ENCODE results near the gene SENP2.

GRCh38 chr3:185605566-185605965 is 19.5 kb downstream of the SENP2 start:
- TF ChIP-seq, protein P1, sequence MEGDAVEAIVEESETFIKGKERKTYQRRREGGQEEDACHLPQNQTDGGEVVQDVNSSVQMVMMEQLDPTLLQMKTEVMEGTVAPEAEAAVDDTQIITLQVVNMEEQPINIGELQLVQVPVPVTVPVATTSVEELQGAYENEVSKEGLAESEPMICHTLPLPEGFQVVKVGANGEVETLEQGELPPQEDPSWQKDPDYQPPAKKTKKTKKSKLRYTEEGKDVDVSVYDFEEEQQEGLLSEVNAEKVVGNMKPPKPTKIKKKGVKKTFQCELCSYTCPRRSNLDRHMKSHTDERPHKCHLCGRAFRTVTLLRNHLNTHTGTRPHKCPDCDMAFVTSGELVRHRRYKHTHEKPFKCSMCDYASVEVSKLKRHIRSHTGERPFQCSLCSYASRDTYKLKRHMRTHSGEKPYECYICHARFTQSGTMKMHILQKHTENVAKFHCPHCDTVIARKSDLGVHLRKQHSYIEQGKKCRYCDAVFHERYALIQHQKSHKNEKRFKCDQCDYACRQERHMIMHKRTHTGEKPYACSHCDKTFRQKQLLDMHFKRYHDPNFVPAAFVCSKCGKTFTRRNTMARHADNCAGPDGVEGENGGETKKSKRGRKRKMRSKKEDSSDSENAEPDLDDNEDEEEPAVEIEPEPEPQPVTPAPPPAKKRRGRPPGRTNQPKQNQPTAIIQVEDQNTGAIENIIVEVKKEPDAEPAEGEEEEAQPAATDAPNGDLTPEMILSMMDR (conservative IDR thresholded peaks at IDR 0.05; ENCODE audit: low read depth, low read length): no peak
- TF ChIP-seq EZH2 (IDR thresholded peaks at IDR 0.05; ENCODE audit: low read length, unreplicated experiment): no peak

Data from PC-3 (cell line).